HCT116 (cell line): Measurements from ENCODE around the gene EDEM3. TPM values are rescaled to one million over a fixed set of nuclear protein-coding genes. Genes with fewer than 3 reads are reported as not detected.

Experiments used
- ATAC-seq: fragments of 200-7000 bp; cut with Tn5 transposase; 2 replicates; pipeline ENCODE4 v1.9.1; 2020; ENCODE audit warnings: mild to moderate bottlenecking, moderate library complexity
- BruUV-seq: library from RNA; stranded (reverse); fragments of 400-500 nt; replicated peaks from 2 replicates; lab custom pipeline; 2021; lab: Mats Ljungman, UMichigan
- CTCF ChIA-PET: fragments of 300-600 bp; sonication (Branson Sonifier 250); formaldehyde crosslinking; loops from one replicate; lab custom pipeline; 2021; ENCODE audit warnings: antibody characterized with exemption; lab: Charles Lee
- POLR2A ChIA-PET: fragments of 300-600, 350-600 bp; sonication (Branson Sonifier 250); formaldehyde crosslinking; loops from one replicate; lab custom pipeline; 2021; ENCODE audit warnings: antibody characterized with exemption; lab: Charles Lee
- RAD21 ChIA-PET, 2 experiments: fragments of 300-600 bp; sonication (Branson Sonifier 250); formaldehyde crosslinking; loops; one replicate each; lab custom pipeline; 2023; ENCODE audit warnings: low total read pairs in 2 of 2; ENCODE audit not compliant: uncharacterized antibody in 2 of 2, unreplicated experiment in 2 of 2, low non-redundant PET in 1 of 2; lab: Charles Lee
- DNase-seq: peaks from one replicate; pipeline ENCODE4 v3.0.0-alpha.2; 2010; ENCODE audit warnings: low read depth, low spot score
- H2AFZ ChIP-seq: fragments of 200-600 bp; shearing (Covaris generic), sonication (generic); 2 replicates; pipeline ENCODE4 v1.6.1; 2017; ENCODE audit warnings: low read depth, mixed run types, mixed read lengths, antibody characterized with exemption, low read length; ENCODE audit not compliant: poor library complexity, severe bottlenecking
- H3K27ac ChIP-seq: 2 replicates; pipeline ENCODE4 v1.5.1; 2012; ENCODE audit warnings: low read depth, low read length
- H3K27me3 ChIP-seq: fragments of 200-600 bp; sonication (generic); 2 replicates; pipeline ENCODE4 v1.6.1; 2016; ENCODE audit warnings: mixed run types, low read length, mixed read lengths; ENCODE audit not compliant: insufficient read depth
- H3K36me3 ChIP-seq, 2 experiments: fragments of 200-500 bp in 1 of 2; fragments of 200-600 bp in 1 of 2; sonication (Bioruptor generic) in 1 of 2; sonication (generic) in 1 of 2; 2 replicates each; pipeline versions ENCODE4 v1.5.1 to v1.6.1; 2014 to 2016; ENCODE audit warnings: low read length in 2 of 2, inconsistent platforms in 1 of 2, mixed read lengths in 1 of 2, mixed run types in 1 of 2; ENCODE audit not compliant: insufficient read depth in 2 of 2, control insufficient read depth in 1 of 2
- H3K4me1 ChIP-seq, 2 experiments: fragments of 200-600 bp in 1 of 2; sonication (generic) in 1 of 2; 2 replicates each; pipeline versions ENCODE4 v1.5.1 to v1.6.1; 2012 to 2017; ENCODE audit warnings: low read length in 2 of 2, inconsistent platforms in 1 of 2, mild to moderate bottlenecking in 1 of 2, mixed read lengths in 1 of 2, mixed run types in 1 of 2, moderate library complexity in 1 of 2; ENCODE audit not compliant: insufficient read depth in 2 of 2, control insufficient read depth in 1 of 2
- H3K4me2 ChIP-seq: fragments of 200-600 bp; sonication (generic); 2 replicates; pipeline ENCODE4 v1.6.1; 2017; ENCODE audit warnings: mixed run types, low read length, mixed read lengths
- H3K4me3 ChIP-seq, 2 experiments: fragments of 200-600 bp in 1 of 2; sonication (generic) in 1 of 2; replicated peaks in 1 of 2; 2 replicates each; pipeline ENCODE4 v1.5.1; 2011 to 2016; ENCODE audit warnings: low read length in 2 of 2, control low read depth in 1 of 2, low read depth in 1 of 2, mild to moderate bottlenecking in 1 of 2, mixed read lengths in 1 of 2, mixed run types in 1 of 2
- H3K79me2 ChIP-seq: fragments of 200-600 bp; sonication (generic); 2 replicates; pipeline ENCODE4 v1.6.1; 2017; ENCODE audit warnings: mild to moderate bottlenecking, mixed run types, low read length, moderate library complexity, mixed read lengths; ENCODE audit not compliant: insufficient read depth
- H3K9ac ChIP-seq: fragments of 200-600 bp; sonication (generic); 2 replicates; pipeline ENCODE4 v1.6.1; 2016; ENCODE audit warnings: low read length, mixed read lengths
- H3K9me2 ChIP-seq: fragments of 200-600 bp; sonication (generic), shearing (Covaris generic); 2 replicates; pipeline ENCODE4 v1.6.1; 2017; ENCODE audit warnings: mixed run types, mild to moderate bottlenecking, moderate library complexity; ENCODE audit not compliant: insufficient read depth
- H3K9me3 ChIP-seq, 2 experiments: fragments of 200-500 bp in 1 of 2; fragments of 200-600 bp in 1 of 2; sonication (Bioruptor generic) in 1 of 2; sonication (generic) in 1 of 2; 2 replicates each; pipeline ENCODE4 v1.6.1; 2014 to 2017; ENCODE audit warnings: low read length in 2 of 2, mixed read lengths in 2 of 2, inconsistent platforms in 1 of 2, low read depth in 1 of 2, mild to moderate bottlenecking in 1 of 2, mixed run types in 1 of 2, moderate library complexity in 1 of 2; ENCODE audit not compliant: control insufficient read depth in 1 of 2, insufficient read depth in 1 of 2
- H4K20me1 ChIP-seq: fragments of 200-600 bp; sonication (generic), shearing (Covaris generic); 2 replicates; pipeline ENCODE4 v1.6.1; 2017; ENCODE audit warnings: mixed run types, mild to moderate bottlenecking, moderate library complexity; ENCODE audit not compliant: insufficient read depth
- CBX3 ChIP-seq: IDR thresholded peaks from 2 replicates; pipeline ENCODE4 v1.6.1; 2012; ENCODE audit warnings: low read depth
- CEBPB ChIP-seq: IDR thresholded peaks from 2 replicates; pipeline ENCODE4 v1.6.1; 2012; ENCODE audit warnings: low read depth
- EGR1 ChIP-seq: IDR thresholded peaks from 2 replicates; pipeline ENCODE4 v1.6.1; 2012; ENCODE audit warnings: low read depth
- ELF1 ChIP-seq: IDR thresholded peaks from 2 replicates; pipeline ENCODE4 v1.6.1; 2012; ENCODE audit warnings: low read depth, borderline replicate concordance
- EZH2 ChIP-seq: fragments of 200-600 bp; sonication (generic); IDR thresholded peaks from 2 replicates; pipeline ENCODE4 v1.6.1; 2017; ENCODE audit warnings: antibody characterized with exemption, mixed run types
- EZH2phosphoT487 ChIP-seq: fragments of 200-600 bp; IDR thresholded peaks from 2 replicates; pipeline ENCODE4 v1.6.1; 2018; ENCODE audit warnings: antibody characterized with exemption, borderline replicate concordance
- FOSL1 ChIP-seq: IDR thresholded peaks from 2 replicates; pipeline ENCODE4 v1.6.1; 2012; ENCODE audit warnings: low read depth
- POLR2A ChIP-seq: IDR thresholded peaks from 2 replicates; pipeline ENCODE4 v1.7.0; 2011; ENCODE audit warnings: borderline replicate concordance; ENCODE audit not compliant: insufficient read depth, insufficient read length; ENCODE audit errors: extremely low read depth
- POLR2AphosphoS5 ChIP-seq: IDR thresholded peaks from 2 replicates; pipeline ENCODE4 v1.6.1; 2011; ENCODE audit warnings: mild to moderate bottlenecking, low read depth, low read length, moderate library complexity
- RAD21 ChIP-seq: IDR thresholded peaks from 2 replicates; pipeline ENCODE4 v1.6.1; 2012; ENCODE audit warnings: low read depth, mild to moderate bottlenecking
- SIN3A ChIP-seq: IDR thresholded peaks from 2 replicates; pipeline ENCODE4 v1.6.1; 2012; ENCODE audit warnings: low read depth
- SP1 ChIP-seq: IDR thresholded peaks from 2 replicates; pipeline ENCODE4 v1.6.1; 2012; ENCODE audit warnings: low read depth
- SRF ChIP-seq: IDR thresholded peaks from 2 replicates; pipeline ENCODE4 v1.6.1; 2012; ENCODE audit warnings: low read depth
- YY1 ChIP-seq: IDR thresholded peaks from 2 replicates; pipeline ENCODE4 v1.6.1; 2011; ENCODE audit warnings: low read length, low read depth, moderate library complexity, mild to moderate bottlenecking; ENCODE audit not compliant: insufficient replicate concordance; ENCODE audit errors: extremely low read depth
- ZFX ChIP-seq: fragments of 450-650 bp; IDR thresholded peaks from 2 replicates; pipeline ENCODE4 v1.6.1; 2017
- ZNF274 ChIP-seq: fragments of 200-500 bp; sonication (Bioruptor generic); IDR thresholded peaks from 2 replicates; pipeline ENCODE4 v1.6.1; 2014; ENCODE audit warnings: mild to moderate bottlenecking, low read depth, low read length, inconsistent platforms
- intact Hi-C: fragments of 100-400 bp; cut with micrococcal nuclease; formaldehyde crosslinking; loops from 2 replicates; pipeline ENCODE4 v1.10.0; 2022
- total RNA-seq: library from RNA; stranded (reverse); gene quantifications from one replicate; pipeline ENCODE4 v1.2.1, GENCODE V29; 2021; ENCODE audit not compliant: unreplicated experiment
- TF ChIP-seq, protein P1 (sequence below): IDR thresholded peaks from 2 replicates; pipeline ENCODE4 v1.6.1; 2012
- TF ChIP-seq, protein P2 (sequence below): IDR thresholded peaks from 2 replicates; pipeline ENCODE4 v1.6.1; 2011; ENCODE audit warnings: mild to moderate bottlenecking, low read length, moderate library complexity; ENCODE audit not compliant: insufficient replicate concordance; ENCODE audit errors: extremely low read depth
- TF ChIP-seq, protein P3 (sequence below): IDR thresholded peaks from 2 replicates; pipeline ENCODE4 v1.6.1; 2012
- TF ChIP-seq, protein P4 (sequence below), 3 experiments: fragments of 200-600 bp in 1 of 3; sonication (generic) in 1 of 3; IDR thresholded peaks in 2 of 3; conservative IDR thresholded peaks in 1 of 3; 2 replicates each; pipeline ENCODE4 v1.5.1; 2012 to 2017; ENCODE audit warnings: low read depth in 2 of 3, low read length in 2 of 3, antibody characterized with exemption in 1 of 3, borderline replicate concordance in 1 of 3, control low read depth in 1 of 3, mild to moderate bottlenecking in 1 of 3, mixed read lengths in 1 of 3, mixed run types in 1 of 3, moderate library complexity in 1 of 3; ENCODE audit not compliant: insufficient read depth in 1 of 3

The EDEM3 gene
- total RNA-seq, 1 experiment from 2014 or later = 14.9 TPM

DNA sequence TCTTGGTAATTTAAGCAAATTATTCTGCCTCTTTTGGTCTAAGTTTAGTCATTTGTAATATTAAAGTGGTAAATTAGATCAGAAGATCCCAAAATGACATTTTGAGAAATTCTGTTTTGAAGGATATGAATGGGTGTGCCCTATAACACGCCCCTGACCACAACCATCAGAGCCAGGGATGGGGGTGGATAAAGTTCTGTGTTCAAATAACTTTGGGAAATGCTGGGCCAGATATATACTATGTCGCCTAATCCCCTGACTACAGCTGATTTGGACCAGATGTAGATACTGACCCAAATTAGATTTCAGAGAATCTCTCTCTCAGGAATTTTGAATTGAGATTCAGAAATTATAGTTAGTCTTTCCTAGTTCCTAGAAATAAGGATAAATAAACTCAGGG, 21.2 kb upstream of the EDEM3 start:
- intact Hi-C loops = no loop called here
- TF ChIP-seq RAD21 = no peak
- TF ChIP-seq EGR1 = no peak
- no peak for TF ChIP-seq POLR2AphosphoS5
- ChIA-PET CTCF (no interaction called here), POLR2A (no interaction called here), RAD21 (no interaction called here)
- Histone ChIP-seq H2AFZ (peak overlapping the region; percentile 26), H3K27ac (no peak overlapping the region), H3K36me3 (no peaks in the 10 kb centered on the region), H3K9me2 (no peaks in the 10 kb centered on the region), H3K79me2 (no peaks in the 10 kb centered on the region), H3K4me3 (no peak overlapping the region), H3K4me2 (no peak overlapping the region), H3K9me3 (no peaks in the 10 kb centered on the region), H3K9ac (no peak overlapping the region), H3K27me3 (no peaks in the 10 kb centered on the region), H3K4me1 (no peaks in the 10 kb centered on the region), H4K20me1 (no peaks in the 10 kb centered on the region)
- ATAC-seq (no peak), DNase-seq (no peak)
- BruUV-seq = no TSS peak

DNA sequence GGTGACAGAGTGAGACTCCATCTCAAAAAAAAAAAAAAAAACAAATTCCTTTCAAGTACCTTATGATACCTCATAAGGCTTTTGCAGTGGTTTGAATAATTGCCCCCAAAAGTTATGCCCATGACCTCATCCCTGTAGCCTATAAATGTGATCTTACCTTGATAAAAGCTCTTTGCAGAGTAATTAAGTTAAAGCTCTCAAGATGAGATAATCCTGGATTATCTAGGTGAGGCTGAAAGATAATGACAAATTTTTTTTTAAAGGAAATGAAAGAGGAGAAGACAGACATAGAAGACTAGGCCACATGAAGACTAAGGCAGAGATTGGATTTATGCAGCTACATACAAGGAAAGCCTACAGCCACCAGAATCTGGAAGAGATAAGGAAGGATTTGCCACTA, 20.7 kb upstream of the EDEM3 start:
- no peak for TF ChIP-seq ZFX
- no peak for TF ChIP-seq POLR2AphosphoS5
- no peak for TF ChIP-seq EGR1
- no peak for TF ChIP-seq ELF1
- TF ChIP-seq CEBPB = no peak
- no peak for TF ChIP-seq ZNF274
- no peak for TF ChIP-seq SRF
- no peak for TF ChIP-seq EZH2
- TF ChIP-seq CBX3 = no peak
- TF ChIP-seq, protein P1, sequence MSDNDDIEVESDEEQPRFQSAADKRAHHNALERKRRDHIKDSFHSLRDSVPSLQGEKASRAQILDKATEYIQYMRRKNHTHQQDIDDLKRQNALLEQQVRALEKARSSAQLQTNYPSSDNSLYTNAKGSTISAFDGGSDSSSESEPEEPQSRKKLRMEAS = no peak
- TF ChIP-seq, protein P2, sequence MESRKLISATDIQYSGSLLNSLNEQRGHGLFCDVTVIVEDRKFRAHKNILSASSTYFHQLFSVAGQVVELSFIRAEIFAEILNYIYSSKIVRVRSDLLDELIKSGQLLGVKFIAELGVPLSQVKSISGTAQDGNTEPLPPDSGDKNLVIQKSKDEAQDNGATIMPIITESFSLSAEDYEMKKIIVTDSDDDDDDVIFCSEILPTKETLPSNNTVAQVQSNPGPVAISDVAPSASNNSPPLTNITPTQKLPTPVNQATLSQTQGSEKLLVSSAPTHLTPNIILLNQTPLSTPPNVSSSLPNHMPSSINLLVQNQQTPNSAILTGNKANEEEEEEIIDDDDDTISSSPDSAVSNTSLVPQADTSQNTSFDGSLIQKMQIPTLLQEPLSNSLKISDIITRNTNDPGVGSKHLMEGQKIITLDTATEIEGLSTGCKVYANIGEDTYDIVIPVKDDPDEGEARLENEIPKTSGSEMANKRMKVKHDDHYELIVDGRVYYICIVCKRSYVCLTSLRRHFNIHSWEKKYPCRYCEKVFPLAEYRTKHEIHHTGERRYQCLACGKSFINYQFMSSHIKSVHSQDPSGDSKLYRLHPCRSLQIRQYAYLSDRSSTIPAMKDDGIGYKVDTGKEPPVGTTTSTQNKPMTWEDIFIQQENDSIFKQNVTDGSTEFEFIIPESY = no peak
- TF ChIP-seq, protein P3, sequence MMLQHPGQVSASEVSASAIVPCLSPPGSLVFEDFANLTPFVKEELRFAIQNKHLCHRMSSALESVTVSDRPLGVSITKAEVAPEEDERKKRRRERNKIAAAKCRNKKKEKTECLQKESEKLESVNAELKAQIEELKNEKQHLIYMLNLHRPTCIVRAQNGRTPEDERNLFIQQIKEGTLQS = no peak
- TF ChIP-seq, protein P4, sequence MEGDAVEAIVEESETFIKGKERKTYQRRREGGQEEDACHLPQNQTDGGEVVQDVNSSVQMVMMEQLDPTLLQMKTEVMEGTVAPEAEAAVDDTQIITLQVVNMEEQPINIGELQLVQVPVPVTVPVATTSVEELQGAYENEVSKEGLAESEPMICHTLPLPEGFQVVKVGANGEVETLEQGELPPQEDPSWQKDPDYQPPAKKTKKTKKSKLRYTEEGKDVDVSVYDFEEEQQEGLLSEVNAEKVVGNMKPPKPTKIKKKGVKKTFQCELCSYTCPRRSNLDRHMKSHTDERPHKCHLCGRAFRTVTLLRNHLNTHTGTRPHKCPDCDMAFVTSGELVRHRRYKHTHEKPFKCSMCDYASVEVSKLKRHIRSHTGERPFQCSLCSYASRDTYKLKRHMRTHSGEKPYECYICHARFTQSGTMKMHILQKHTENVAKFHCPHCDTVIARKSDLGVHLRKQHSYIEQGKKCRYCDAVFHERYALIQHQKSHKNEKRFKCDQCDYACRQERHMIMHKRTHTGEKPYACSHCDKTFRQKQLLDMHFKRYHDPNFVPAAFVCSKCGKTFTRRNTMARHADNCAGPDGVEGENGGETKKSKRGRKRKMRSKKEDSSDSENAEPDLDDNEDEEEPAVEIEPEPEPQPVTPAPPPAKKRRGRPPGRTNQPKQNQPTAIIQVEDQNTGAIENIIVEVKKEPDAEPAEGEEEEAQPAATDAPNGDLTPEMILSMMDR (IDR thresholded peaks at IDR 0.05 in 2 of 3, conservative IDR thresholded peaks at IDR 0.05 in 1 of 3; ENCODE audit: borderline replicate concordance in 1 of 3, insufficient read depth in 1 of 3, low read depth in 2 of 3, low read length in 2 of 3) = no peak
- no peak for TF ChIP-seq YY1
- TF ChIP-seq SP1 = no peak
- TF ChIP-seq FOSL1 = no peak
- no peak for TF ChIP-seq EZH2phosphoT487
- TF ChIP-seq POLR2A = no peak
- TF ChIP-seq SIN3A = no peak
- POLR2A ChIA-PET = no interaction called here

More for the DNA sequence above, 20.7 kb upstream of the EDEM3 start:
- ATAC-seq (no peak), DNase-seq (no peak)
- ChIA-PET RAD21 (no interaction called here), CTCF (no interaction called here)
- Histone ChIP-seq H3K9me2 (no peaks in the 10 kb centered on the region), H3K27me3 (no peaks in the 10 kb centered on the region), H3K4me1 (no peaks in the 10 kb centered on the region), H2AFZ (no peak overlapping the region), H3K27ac (no peak overlapping the region), H3K79me2 (no peaks in the 10 kb centered on the region), H4K20me1 (no peaks in the 10 kb centered on the region), H3K4me2 (no peak overlapping the region), H3K9ac (no peak overlapping the region), H3K36me3 (no peaks in the 10 kb centered on the region), H3K4me3 (no peak overlapping the region), H3K9me3 (no peaks in the 10 kb centered on the region)
- BruUV-seq = no TSS peak
- intact Hi-C loops = no loop called here
